ENCODE data around the gene CGNL1.

The CGNL1 gene

DNA sequence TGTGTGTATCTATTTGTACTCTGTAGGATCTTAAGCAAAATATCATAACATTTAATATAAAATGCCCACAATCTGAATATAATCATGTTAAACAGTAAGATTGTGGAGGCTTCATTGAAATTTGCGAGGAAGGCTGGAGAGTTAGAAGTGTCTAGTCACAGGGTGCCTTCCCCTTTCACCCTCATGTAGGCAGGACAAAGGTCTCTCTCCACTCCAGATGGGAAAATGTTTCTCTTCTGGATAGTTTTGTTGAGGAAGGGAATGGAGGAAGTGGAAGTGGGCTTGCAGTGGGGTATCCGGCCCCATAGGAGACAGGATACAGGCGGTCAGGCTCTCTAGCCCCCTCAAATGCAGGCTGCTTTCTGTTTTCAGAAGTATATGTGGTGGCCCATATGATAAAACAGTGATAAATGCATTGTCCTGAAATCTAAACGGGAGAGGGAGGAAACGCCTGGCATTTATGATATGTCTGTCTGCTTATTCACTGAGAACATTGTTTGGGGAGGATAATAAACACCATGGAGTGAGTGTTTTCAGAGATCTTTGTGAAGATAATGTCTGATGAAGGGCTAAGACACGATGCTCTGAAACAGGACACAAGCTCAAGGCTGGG is 202.1 kb downstream of the CGNL1 start:
- H3K4me2 ChIP-seq (ENCODE audit: insufficient read depth, low read length), result no peak overlapping the region
- no peaks in the 10 kb centered on the region for H3K9me3 ChIP-seq (ENCODE audit: insufficient read depth, low read length, severe bottlenecking)
- no peaks in the 10 kb centered on the region for H3K79me2 ChIP-seq (ENCODE audit: insufficient read depth, low read length)
- H4K20me1 ChIP-seq (ENCODE audit: insufficient read depth, low read length), result no peaks in the 10 kb centered on the region
- H3K36me3 ChIP-seq (ENCODE audit: insufficient read depth, low read length), result no peaks in the 10 kb centered on the region
- no peak overlapping the region for H3K4me3 ChIP-seq (ENCODE audit: low read depth in 1 of 2, low read length in 2 of 2)
- H3K9ac ChIP-seq (ENCODE audit: low read depth, low read length), result no peak overlapping the region
- peaks cover 3% of the 10 kb centered on the region for H3K27me3 ChIP-seq (ENCODE audit: insufficient read depth, low read length, poor library complexity)
- TF ChIP-seq, protein P1, sequence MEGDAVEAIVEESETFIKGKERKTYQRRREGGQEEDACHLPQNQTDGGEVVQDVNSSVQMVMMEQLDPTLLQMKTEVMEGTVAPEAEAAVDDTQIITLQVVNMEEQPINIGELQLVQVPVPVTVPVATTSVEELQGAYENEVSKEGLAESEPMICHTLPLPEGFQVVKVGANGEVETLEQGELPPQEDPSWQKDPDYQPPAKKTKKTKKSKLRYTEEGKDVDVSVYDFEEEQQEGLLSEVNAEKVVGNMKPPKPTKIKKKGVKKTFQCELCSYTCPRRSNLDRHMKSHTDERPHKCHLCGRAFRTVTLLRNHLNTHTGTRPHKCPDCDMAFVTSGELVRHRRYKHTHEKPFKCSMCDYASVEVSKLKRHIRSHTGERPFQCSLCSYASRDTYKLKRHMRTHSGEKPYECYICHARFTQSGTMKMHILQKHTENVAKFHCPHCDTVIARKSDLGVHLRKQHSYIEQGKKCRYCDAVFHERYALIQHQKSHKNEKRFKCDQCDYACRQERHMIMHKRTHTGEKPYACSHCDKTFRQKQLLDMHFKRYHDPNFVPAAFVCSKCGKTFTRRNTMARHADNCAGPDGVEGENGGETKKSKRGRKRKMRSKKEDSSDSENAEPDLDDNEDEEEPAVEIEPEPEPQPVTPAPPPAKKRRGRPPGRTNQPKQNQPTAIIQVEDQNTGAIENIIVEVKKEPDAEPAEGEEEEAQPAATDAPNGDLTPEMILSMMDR (IDR thresholded peaks at IDR 0.05; ENCODE audit: borderline replicate concordance, extremely low read depth, low read length, poor library complexity, severe bottlenecking), result no peak
- no peak for TF ChIP-seq EZH2 (IDR thresholded peaks at IDR 0.05; ENCODE audit: borderline replicate concordance, low read depth, low read length, severe bottlenecking)
- H3K4me1 ChIP-seq (ENCODE audit: insufficient read depth, low read length), result no peaks in the 10 kb centered on the region
- ATAC-seq (ENCODE audit: insufficient read depth, low read depth), result no peak
- DNase-seq, result no peak
- no peak overlapping the region for H2AFZ ChIP-seq (ENCODE audit: low read depth, low read length)
- H3K27ac ChIP-seq (ENCODE audit: low read length), result no peak overlapping the region

DNA sequence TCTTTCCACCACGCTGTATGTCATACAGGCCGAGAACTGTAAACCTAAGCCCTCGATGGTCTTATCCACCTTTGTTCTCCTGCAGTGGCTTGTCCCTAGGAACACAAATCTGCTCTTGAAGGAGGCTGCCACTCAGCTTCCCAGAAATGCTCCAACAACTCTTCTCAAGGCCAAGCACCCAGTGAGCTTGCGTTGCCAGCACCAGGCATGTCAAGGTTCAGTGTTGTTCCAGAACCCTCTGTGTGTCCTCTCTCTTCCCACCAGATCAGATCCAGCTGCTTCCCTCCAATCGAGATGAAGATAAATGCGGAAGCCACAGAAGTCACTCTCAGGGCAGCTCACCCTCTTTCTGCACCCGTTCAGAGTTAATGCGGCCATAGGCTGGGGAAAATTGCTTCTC is 204.1 kb downstream of the CGNL1 start:
- Histone ChIP-seq H3K4me2 (ENCODE audit: insufficient read depth, low read length) (no peak overlapping the region), H3K4me3 (ENCODE audit: low read depth in 1 of 2, low read length in 2 of 2) (no peak overlapping the region)
- no peak for ATAC-seq (ENCODE audit: insufficient read depth, low read depth)

GRCh38 chr15:57580866-57581265 is 204.6 kb downstream of the CGNL1 start:
- Histone ChIP-seq H3K9me3 (ENCODE audit: insufficient read depth, low read length, severe bottlenecking) (no peaks in the 10 kb centered on the region), H3K4me2 (ENCODE audit: insufficient read depth, low read length) (no peak overlapping the region), H2AFZ (ENCODE audit: low read depth, low read length) (no peak overlapping the region), H3K27me3 (ENCODE audit: insufficient read depth, low read length, poor library complexity) (no peaks in the 10 kb centered on the region), H3K4me1 (ENCODE audit: insufficient read depth, low read length) (no peaks in the 10 kb centered on the region), H3K9ac (ENCODE audit: low read depth, low read length) (no peak overlapping the region), H4K20me1 (ENCODE audit: insufficient read depth, low read length) (no peaks in the 10 kb centered on the region), H3K79me2 (ENCODE audit: insufficient read depth, low read length) (no peaks in the 10 kb centered on the region), H3K36me3 (ENCODE audit: insufficient read depth, low read length) (no peaks in the 10 kb centered on the region), H3K4me3 (ENCODE audit: low read depth in 1 of 2, low read length in 2 of 2) (no peak overlapping the region), H3K27ac (ENCODE audit: low read length) (no peak overlapping the region)
- DNase-seq (no peak), ATAC-seq (ENCODE audit: insufficient read depth, low read depth) (no peak)
- TF ChIP-seq, protein P1 (IDR thresholded peaks at IDR 0.05; ENCODE audit: borderline replicate concordance, extremely low read depth, low read length, poor library complexity, severe bottlenecking), result no peak
- no peak for TF ChIP-seq EZH2 (IDR thresholded peaks at IDR 0.05; ENCODE audit: borderline replicate concordance, low read depth, low read length, severe bottlenecking)

More for the DNA sequence above, 204.1 kb downstream of the CGNL1 start:
- Histone ChIP-seq H3K9ac (ENCODE audit: low read depth, low read length) (no peak overlapping the region), H3K79me2 (ENCODE audit: insufficient read depth, low read length) (no peaks in the 10 kb centered on the region), H3K36me3 (ENCODE audit: insufficient read depth, low read length) (no peaks in the 10 kb centered on the region), H3K4me1 (ENCODE audit: insufficient read depth, low read length) (no peaks in the 10 kb centered on the region), H3K27me3 (ENCODE audit: insufficient read depth, low read length, poor library complexity) (no peaks in the 10 kb centered on the region), H2AFZ (ENCODE audit: low read depth, low read length) (no peak overlapping the region), H4K20me1 (ENCODE audit: insufficient read depth, low read length) (no peaks in the 10 kb centered on the region), H3K9me3 (ENCODE audit: insufficient read depth, low read length, severe bottlenecking) (no peaks in the 10 kb centered on the region), H3K27ac (ENCODE audit: low read length) (no peak overlapping the region)
- TF ChIP-seq, protein P1 (IDR thresholded peaks at IDR 0.05; ENCODE audit: borderline replicate concordance, extremely low read depth, low read length, poor library complexity, severe bottlenecking), result no peak
- no peak for TF ChIP-seq EZH2 (IDR thresholded peaks at IDR 0.05; ENCODE audit: borderline replicate concordance, low read depth, low read length, severe bottlenecking)
- no peak for DNase-seq

Measured in DND-41 (cell line).